Measurements from ENCODE around the gene CMAS. TPM values are rescaled to one million over a fixed set of nuclear protein-coding genes. Genes with fewer than 3 reads are reported as not detected.

CMAS gene
- total RNA-seq, 2 donors from 2014 or later, result 50.2 to 87.3 TPM

GRCh38 chr12:22037947-22038346, 8.1 kb upstream of the CMAS start:
- WGBS, 2 experiments (ENCODE audit: insufficient coverage in 1 of 2, insufficient read length in 1 of 2), result 87 to 92% methylated on average over 3 of the region's 3 CpGs
- Mint-ChIP-seq H3K4me1 (peaks cover 29% of the 10 kb centered on the region), H3K27me3 (ENCODE audit: insufficient read depth) (peaks cover 37% of the 10 kb centered on the region), H3K9me3 (peaks cover 16% of the 10 kb centered on the region), H3K4me3 (no peak overlapping the region), H3K36me3 (ENCODE audit: low read depth) (no peaks in the 10 kb centered on the region), H3K27ac (no peak overlapping the region)
- Histone ChIP-seq H3K9me3 (ENCODE audit: control insufficient read depth, low read length) (peaks cover 14% of the 10 kb centered on the region), H3K9ac (ENCODE audit: extremely low read depth, low read length, poor library complexity, severe bottlenecking) (no peak overlapping the region), H3K27ac (ENCODE audit: low read depth, low read length) (no peak overlapping the region), H3K4me1 (ENCODE audit: control insufficient read depth, insufficient read depth, low read length) (no peaks in the 10 kb centered on the region), H3K4me3 (ENCODE audit: low read length) (peak overlapping the region; percentile 13), H3K27me3 (ENCODE audit: control insufficient read depth, insufficient read depth, low read length, poor library complexity, severe bottlenecking) (peaks cover 47% of the 10 kb centered on the region), H3K36me3 (ENCODE audit: control insufficient read depth, insufficient read depth, low read length) (no peaks in the 10 kb centered on the region)
- no peak for DNase-seq
- TF ChIP-seq, protein P1, sequence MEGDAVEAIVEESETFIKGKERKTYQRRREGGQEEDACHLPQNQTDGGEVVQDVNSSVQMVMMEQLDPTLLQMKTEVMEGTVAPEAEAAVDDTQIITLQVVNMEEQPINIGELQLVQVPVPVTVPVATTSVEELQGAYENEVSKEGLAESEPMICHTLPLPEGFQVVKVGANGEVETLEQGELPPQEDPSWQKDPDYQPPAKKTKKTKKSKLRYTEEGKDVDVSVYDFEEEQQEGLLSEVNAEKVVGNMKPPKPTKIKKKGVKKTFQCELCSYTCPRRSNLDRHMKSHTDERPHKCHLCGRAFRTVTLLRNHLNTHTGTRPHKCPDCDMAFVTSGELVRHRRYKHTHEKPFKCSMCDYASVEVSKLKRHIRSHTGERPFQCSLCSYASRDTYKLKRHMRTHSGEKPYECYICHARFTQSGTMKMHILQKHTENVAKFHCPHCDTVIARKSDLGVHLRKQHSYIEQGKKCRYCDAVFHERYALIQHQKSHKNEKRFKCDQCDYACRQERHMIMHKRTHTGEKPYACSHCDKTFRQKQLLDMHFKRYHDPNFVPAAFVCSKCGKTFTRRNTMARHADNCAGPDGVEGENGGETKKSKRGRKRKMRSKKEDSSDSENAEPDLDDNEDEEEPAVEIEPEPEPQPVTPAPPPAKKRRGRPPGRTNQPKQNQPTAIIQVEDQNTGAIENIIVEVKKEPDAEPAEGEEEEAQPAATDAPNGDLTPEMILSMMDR (conservative IDR thresholded peaks at IDR 0.05), result no peak

DNA sequence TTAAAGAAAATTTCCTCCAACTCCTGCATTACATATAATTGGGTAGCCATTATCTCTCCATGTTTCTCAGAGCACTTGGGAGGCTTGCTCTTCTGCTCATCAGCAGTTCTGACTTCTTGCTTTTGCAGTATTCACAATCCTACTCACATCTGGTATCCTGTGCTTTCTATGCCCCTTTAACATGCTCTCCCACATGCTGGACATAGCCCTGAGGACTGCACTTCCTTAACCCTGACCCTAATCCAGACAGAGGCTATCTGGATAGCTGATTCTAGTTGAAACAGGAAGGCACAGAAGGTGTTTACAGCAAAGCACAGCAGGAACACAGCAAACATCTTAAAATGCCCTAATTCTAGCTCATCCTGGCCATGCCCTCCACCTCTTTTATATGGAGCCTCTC, 7.3 kb upstream of the CMAS start:
- H3K27me3 Mint-ChIP-seq (ENCODE audit: insufficient read depth), result peaks cover 39% of the 10 kb centered on the region
- no peak overlapping the region for H3K27ac Mint-ChIP-seq
- TF ChIP-seq, protein P1 (conservative IDR thresholded peaks at IDR 0.05), result no peak
- no peak overlapping the region for H3K4me3 ChIP-seq (ENCODE audit: low read length)
- no peak for DNase-seq
- H3K9ac ChIP-seq (ENCODE audit: extremely low read depth, low read length, poor library complexity, severe bottlenecking), result no peak overlapping the region
- peaks cover 51% of the 10 kb centered on the region for H3K27me3 ChIP-seq (ENCODE audit: control insufficient read depth, insufficient read depth, low read length, poor library complexity, severe bottlenecking)
- H3K36me3 Mint-ChIP-seq (ENCODE audit: low read depth), result no peaks in the 10 kb centered on the region
- no peak overlapping the region for H3K4me3 Mint-ChIP-seq
- peaks cover 35% of the 10 kb centered on the region for H3K4me1 Mint-ChIP-seq
- H3K36me3 ChIP-seq (ENCODE audit: control insufficient read depth, insufficient read depth, low read length), result no peaks in the 10 kb centered on the region
- peaks cover 14% of the 10 kb centered on the region for H3K9me3 ChIP-seq (ENCODE audit: control insufficient read depth, low read length)
- peaks cover 5% of the 10 kb centered on the region for H3K4me1 ChIP-seq (ENCODE audit: control insufficient read depth, insufficient read depth, low read length)
- no peak overlapping the region for H3K27ac ChIP-seq (ENCODE audit: low read depth, low read length)
- peaks cover 16% of the 10 kb centered on the region for H3K9me3 Mint-ChIP-seq

- 56 to 69% methylated on average over 3 to 4 of the region's 4 CpGs for WGBS, 2 experiments (ENCODE audit: insufficient coverage in 1 of 2, insufficient read length in 1 of 2)
- no peak overlapping the region for H3K4me3 ChIP-seq (ENCODE audit: low read length)
- no peaks in the 10 kb centered on the region for H3K36me3 ChIP-seq (ENCODE audit: control insufficient read depth, insufficient read depth, low read length)
- no peak overlapping the region for H3K9ac ChIP-seq (ENCODE audit: extremely low read depth, low read length, poor library complexity, severe bottlenecking)
- no peak overlapping the region for H3K27ac Mint-ChIP-seq
- peaks cover 14% of the 10 kb centered on the region for H3K9me3 ChIP-seq (ENCODE audit: control insufficient read depth, low read length)
- H3K27me3 ChIP-seq (ENCODE audit: control insufficient read depth, insufficient read depth, low read length, poor library complexity, severe bottlenecking), result peaks cover 50% of the 10 kb centered on the region
- TF ChIP-seq, protein P1 (conservative IDR thresholded peaks at IDR 0.05), result no peak
- DNase-seq, result no peak
- peaks cover 38% of the 10 kb centered on the region for H3K27me3 Mint-ChIP-seq (ENCODE audit: insufficient read depth)
- H3K4me1 Mint-ChIP-seq, result peaks cover 41% of the 10 kb centered on the region
- peaks cover 16% of the 10 kb centered on the region for H3K9me3 Mint-ChIP-seq
- H3K27ac ChIP-seq (ENCODE audit: low read depth, low read length), result no peak overlapping the region
- H3K4me1 ChIP-seq (ENCODE audit: control insufficient read depth, insufficient read depth, low read length), result peaks cover 11% of the 10 kb centered on the region
- no peak overlapping the region for H3K4me3 Mint-ChIP-seq
- no peaks in the 10 kb centered on the region for H3K36me3 Mint-ChIP-seq (ENCODE audit: low read depth)
Measured at GRCh38 chr12:22039361-22039760, 6.7 kb upstream of the CMAS start.
